T-helper 2 cell (primary cell): ENCODE data around the gene ZNF584.

Experiments used
- DNase-seq, 5 experiments: peaks; one replicate each; pipeline versions ENCODE4 v3.0.0 to v3.0.0-alpha.2; 2012 to 2022

ZNF584 gene

DNA sequence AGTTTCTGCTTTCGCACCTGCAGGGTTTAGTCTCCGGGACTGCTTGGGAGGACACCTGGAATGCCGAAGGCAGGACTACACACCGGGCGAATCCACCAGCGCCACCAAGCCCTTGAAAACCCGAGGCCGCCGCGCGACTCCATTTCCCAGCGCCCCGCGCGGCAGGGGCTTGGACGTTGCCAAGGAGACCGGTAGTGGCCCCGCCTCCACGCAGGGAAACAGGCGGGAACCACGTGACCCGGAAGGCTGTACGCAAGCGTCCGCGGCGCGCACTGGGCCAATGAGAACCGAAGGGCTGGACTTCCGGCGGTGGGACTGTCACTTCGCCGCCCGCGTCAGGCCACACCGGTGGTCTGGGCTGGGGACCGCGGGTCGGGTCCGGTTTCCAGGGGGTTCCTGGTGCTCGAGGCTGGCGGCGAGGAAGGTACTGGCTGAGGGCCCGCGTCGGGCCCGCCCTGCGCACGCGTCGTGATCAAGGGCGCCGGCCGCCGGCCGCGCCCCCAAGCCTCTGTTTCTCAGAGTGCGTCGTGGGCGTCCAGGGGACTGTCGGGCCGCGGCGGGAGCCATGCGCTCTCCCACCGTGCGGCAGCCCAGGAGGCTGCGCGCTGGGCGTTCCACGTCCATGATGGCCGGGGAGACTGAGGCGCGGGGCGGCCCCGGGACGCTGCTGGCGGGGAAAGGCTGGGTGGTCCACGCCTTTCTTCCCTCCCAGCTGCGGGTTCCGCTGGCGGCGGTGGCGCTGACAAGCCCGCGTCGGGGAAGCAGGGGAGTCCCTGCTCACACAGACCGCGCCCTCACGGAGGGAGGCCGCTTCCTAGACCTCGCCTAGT is 58.5 kb downstream of the ZNF584 start, which contains the start of gene ZNF324:
TSS of gene ZNF324 (plus strand) at position 321 of the 830 bp plus-strand sequence. CDS start 2,106 bp downstream, outside the sequence.
- DNase-seq, result peak; percentile 92 to 97 (median 97)
